CD14-positive monocyte (primary cell): ENCODE data around the gene TMX1. TPM values are rescaled to one million over a fixed set of nuclear protein-coding genes. Genes with fewer than 3 reads are reported as not detected.

Experiments used
- DNase-seq, 3 donors: peaks; one replicate each; pipeline ENCODE4 v3.0.0-alpha.2; 2011 to 2022
- H2AFZ ChIP-seq: 2 replicates; pipeline ENCODE4 v1.6.0; 2012; ENCODE audit warnings: mild to moderate bottlenecking, low read depth, low read length, inconsistent platforms; ENCODE audit not compliant: insufficient read depth, poor library complexity, severe bottlenecking
- H3K27ac ChIP-seq, 2 donors: 1 replicate in 1 of 2; 2 replicates in 1 of 2; pipeline ENCODE4 v1.5.1; 2012 to 2013; ENCODE audit warnings: low read length in 2 of 2, control low read depth in 1 of 2, inconsistent platforms in 1 of 2, low read depth in 1 of 2, mild to moderate bottlenecking in 1 of 2
- H3K27me3 ChIP-seq, 2 donors: one replicate each; pipeline versions ENCODE4 v1.6.0 to v1.6.1; 2011 to 2013; ENCODE audit warnings: low read length in 2 of 2; ENCODE audit not compliant: control insufficient read depth in 2 of 2, insufficient read depth in 2 of 2
- H3K36me3 ChIP-seq, 2 donors: replicated peaks in 1 of 2; 1 replicate in 1 of 2; 2 replicates in 1 of 2; pipeline versions ENCODE4 v1.5.1 to v1.6.1; 2012 to 2013; ENCODE audit warnings: low read length in 2 of 2, control low read depth in 1 of 2, inconsistent platforms in 1 of 2, mild to moderate bottlenecking in 1 of 2; ENCODE audit not compliant: insufficient read depth in 2 of 2, control insufficient read depth in 1 of 2
- H3K4me1 ChIP-seq, 2 donors: 1 replicate in 1 of 2; 2 replicates in 1 of 2; pipeline versions ENCODE4 v1.5.1 to v1.6.1; 2012 to 2013; ENCODE audit warnings: low read length in 2 of 2, control low read depth in 1 of 2, inconsistent platforms in 1 of 2, mild to moderate bottlenecking in 1 of 2, moderate library complexity in 1 of 2; ENCODE audit not compliant: insufficient read depth in 2 of 2, control insufficient read depth in 1 of 2
- H3K4me2 ChIP-seq: replicated peaks from 2 replicates; pipeline ENCODE3; 2012; ENCODE audit warnings: low read length, moderate library complexity, mild to moderate bottlenecking; ENCODE audit not compliant: poor library complexity, severe bottlenecking; ENCODE audit errors: extremely low read depth
- H3K4me3 ChIP-seq, 3 experiments: fragments of 200-600 bp in 1 of 3; sonication (generic) in 1 of 3; replicated peaks in 1 of 3; 1 replicate in 2 of 3; 2 replicates in 1 of 3; pipeline ENCODE4 v1.5.1; 2011 to 2013; ENCODE audit warnings: low read length in 3 of 3, mild to moderate bottlenecking in 3 of 3, control low read depth in 2 of 3, low read depth in 2 of 3, inconsistent platforms in 1 of 3, moderate library complexity in 1 of 3
- H3K79me2 ChIP-seq: 2 replicates; pipeline ENCODE4 v1.6.0; 2012; ENCODE audit warnings: mild to moderate bottlenecking, control low read depth, inconsistent platforms, low read length, moderate library complexity; ENCODE audit not compliant: insufficient read depth
- H3K9ac ChIP-seq: 2 replicates; pipeline ENCODE4 v1.6.0; 2017; ENCODE audit warnings: low read length, mild to moderate bottlenecking; ENCODE audit not compliant: insufficient read depth, poor library complexity, severe bottlenecking
- H3K9me3 ChIP-seq, 2 donors: replicated peaks in 1 of 2; 1 replicate in 1 of 2; 2 replicates in 1 of 2; pipeline versions ENCODE4 v1.5.1 to v1.6.1; 2012 to 2013; ENCODE audit warnings: low read length in 2 of 2, control low read depth in 1 of 2; ENCODE audit not compliant: control insufficient read depth in 1 of 2, insufficient read depth in 1 of 2
- H4K20me1 ChIP-seq: 2 replicates; pipeline ENCODE4 v1.6.0; 2012; ENCODE audit warnings: mild to moderate bottlenecking, low read length, control low read depth, moderate library complexity; ENCODE audit not compliant: insufficient read depth
- H3K27ac Mint-ChIP-seq, 7 donors: one replicate each; pipeline ENCODE4 v1.8.0; 2020; ENCODE audit warnings: mild to moderate bottlenecking in 7 of 7, mixed read lengths in 7 of 7, moderate library complexity in 6 of 7, inconsistent platforms in 2 of 7
- H3K27me3 Mint-ChIP-seq, 3 donors: one replicate each; pipeline ENCODE4 v1.8.0; 2021 to 2022; ENCODE audit warnings: low read depth in 3 of 3, mild to moderate bottlenecking in 3 of 3, mixed read lengths in 3 of 3, moderate library complexity in 3 of 3, inconsistent platforms in 1 of 3
- H3K36me3 Mint-ChIP-seq, 2 donors: one replicate each; pipeline ENCODE4 v1.8.0; 2020; ENCODE audit warnings: mixed read lengths in 2 of 2, inconsistent platforms in 1 of 2, mild to moderate bottlenecking in 1 of 2
- H3K4me1 Mint-ChIP-seq: one replicate; pipeline ENCODE4 v1.8.0; 2020; ENCODE audit warnings: mild to moderate bottlenecking, mixed read lengths
- H3K4me3 Mint-ChIP-seq, 2 donors: one replicate each; pipeline ENCODE4 v1.8.0; 2020; ENCODE audit warnings: mild to moderate bottlenecking in 2 of 2, mixed read lengths in 2 of 2, moderate library complexity in 1 of 2
- H3K9me3 Mint-ChIP-seq, 7 donors: one replicate each; pipeline ENCODE4 v1.8.0; 2020 to 2022; ENCODE audit warnings: mixed read lengths in 7 of 7, mild to moderate bottlenecking in 6 of 7, moderate library complexity in 6 of 7, inconsistent platforms in 2 of 7
- CTCF ChIP-seq: fragments of 200-600 bp; IDR thresholded peaks from one replicate; pipeline ENCODE4 v1.8.0; 2022; ENCODE audit warnings: antibody characterized with exemption, mild to moderate bottlenecking
- WGBS: methylation state at CpG from one replicate; pipeline ENCODE4 v1.1.5; 2013; ENCODE audit warnings: missing lambda C conversion rate; ENCODE audit not compliant: insufficient coverage; 5-methylcytosine and 5-hydroxymethylcytosine counted together
- intact Hi-C, 2 donors: fragments of 100-400 bp; cut with micrococcal nuclease; formaldehyde crosslinking; loops; one replicate each; pipeline versions ENCODE4 v1.15.0 to v1.15.1; 2023
- polyA plus RNA-seq, 3 donors: library from polyadenylated mRNA; depleted of rRNA in 1 of 3; unstranded in 2 of 3; stranded (reverse) in 1 of 3; fragments of 300-500 nt in 2 of 3; fragments of >200 nt in 1 of 3; fragmentation: Illumina TruSeq in 2 of 3; gene quantifications; 1 replicate in 2 of 3; 2 replicates in 1 of 3; pipeline ENCODE4 v1.2.3, GENCODE V29; 2012 to 2021

TMX1 gene
- polyA plus RNA-seq, 3 donors, result 9.7 to 76.8 (median 62.6) TPM

GRCh38 chr14:51236314-51236713 is 3.7 kb upstream of the TMX1 start:
- no peak for TF ChIP-seq CTCF
- Mint-ChIP-seq H3K27ac (no peak overlapping the region), H3K9me3 (peaks cover 0 to 4% (median 0%) of the 10 kb centered on the region in 7 donors), H3K27me3 (peaks cover 0 to 1% (median 0%) of the 10 kb centered on the region in 3 donors), H3K36me3 (no peaks in the 10 kb centered on the region), H3K4me1 (peaks cover 5% of the 10 kb centered on the region), H3K4me3 (no peak overlapping the region)
- intact Hi-C loops, result no loop called here
- H4K20me1 ChIP-seq, result no peaks in the 10 kb centered on the region
- H3K27me3 ChIP-seq, result no peaks in the 10 kb centered on the region
- no peak overlapping the region for H3K27ac ChIP-seq
- H3K79me2 ChIP-seq, result peaks cover 21% of the 10 kb centered on the region
- DNase-seq, result peak; percentile 8 to 54 (median 13)
- H3K4me1 ChIP-seq, result peaks cover 4 to 11% of the 10 kb centered on the region in 2 donors
- no peak overlapping the region for H3K4me3 ChIP-seq
- H2AFZ ChIP-seq, result no peak overlapping the region
- no peaks in the 10 kb centered on the region for H3K9me3 ChIP-seq
- no peak overlapping the region for H3K9ac ChIP-seq
- H3K36me3 ChIP-seq, result no peaks in the 10 kb centered on the region
- no peak overlapping the region for H3K4me2 ChIP-seq

GRCh38 chr14:51240804-51241380 is 845 bp downstream of the TMX1 start:
- Histone ChIP-seq H3K4me2 (peak overlapping the region; percentile 89), H3K9me3 (no peaks in the 10 kb centered on the region), H3K79me2 (peaks cover 67% of the 10 kb centered on the region), H3K4me1 (peaks cover 16 to 35% of the 10 kb centered on the region in 2 donors), H2AFZ (peak overlapping the region; percentile 98), H3K36me3 (peaks cover 6 to 22% of the 10 kb centered on the region in 2 donors), H3K4me3 (peak overlapping the region; percentile 69 to 90 (median 90)), H3K9ac (peak overlapping the region; percentile 93), H4K20me1 (peaks cover 33% of the 10 kb centered on the region), H3K27ac (peak overlapping the region; percentile 67 to 94), H3K27me3 (no peaks in the 10 kb centered on the region)
- Mint-ChIP-seq H3K9me3 (peaks cover 0 to 4% (median 0%) of the 10 kb centered on the region in 7 donors), H3K4me1 (peaks cover 8% of the 10 kb centered on the region), H3K27ac (no peak overlapping the region), H3K4me3 (no peak overlapping the region), H3K36me3 (peaks cover 7 to 13% of the 10 kb centered on the region in 2 donors), H3K27me3 (no peaks in the 10 kb centered on the region)
- TF ChIP-seq CTCF, result no peak
- no peak for DNase-seq
- no CpG with 5 or more reads among the region's 10 CpGs for WGBS
- intact Hi-C loops, result loop anchor here in 1 of 2 donors (1.0 kb wide), 1 partner anchor 286 kb away; no protein-coding TSS in a partner anchor
